Measurements from ENCODE around the gene SLC9A5. TPM values are rescaled to one million over a fixed set of nuclear protein-coding genes. Genes with fewer than 3 reads are reported as not detected.

SLC9A5 gene
- total and polyA plus RNA-seq, 4 donors: 0.05 to 0.25 (median 0.09) TPM; not detected in 1

DNA sequence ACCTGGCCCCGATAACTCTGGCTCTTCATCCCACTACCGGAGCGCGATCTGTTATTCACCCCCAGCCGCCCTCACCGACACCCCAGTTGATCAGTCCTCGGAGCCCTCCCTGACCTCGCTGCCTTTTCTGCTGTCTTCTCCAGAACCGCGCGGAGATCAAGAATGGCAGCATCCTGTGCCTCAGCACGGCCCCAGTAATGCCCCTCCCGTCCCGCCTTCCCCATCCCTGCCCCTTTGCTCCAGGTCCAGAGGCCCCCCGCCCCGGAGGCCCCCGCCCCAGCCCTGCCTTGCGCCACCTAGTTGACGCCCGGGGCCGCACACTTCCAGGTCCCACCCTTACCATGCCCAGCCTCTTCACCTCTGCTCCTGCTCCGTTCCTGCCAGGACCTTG is 49.0 kb upstream of the SLC9A5 start (continued):
- TF ChIP-seq, protein P1, sequence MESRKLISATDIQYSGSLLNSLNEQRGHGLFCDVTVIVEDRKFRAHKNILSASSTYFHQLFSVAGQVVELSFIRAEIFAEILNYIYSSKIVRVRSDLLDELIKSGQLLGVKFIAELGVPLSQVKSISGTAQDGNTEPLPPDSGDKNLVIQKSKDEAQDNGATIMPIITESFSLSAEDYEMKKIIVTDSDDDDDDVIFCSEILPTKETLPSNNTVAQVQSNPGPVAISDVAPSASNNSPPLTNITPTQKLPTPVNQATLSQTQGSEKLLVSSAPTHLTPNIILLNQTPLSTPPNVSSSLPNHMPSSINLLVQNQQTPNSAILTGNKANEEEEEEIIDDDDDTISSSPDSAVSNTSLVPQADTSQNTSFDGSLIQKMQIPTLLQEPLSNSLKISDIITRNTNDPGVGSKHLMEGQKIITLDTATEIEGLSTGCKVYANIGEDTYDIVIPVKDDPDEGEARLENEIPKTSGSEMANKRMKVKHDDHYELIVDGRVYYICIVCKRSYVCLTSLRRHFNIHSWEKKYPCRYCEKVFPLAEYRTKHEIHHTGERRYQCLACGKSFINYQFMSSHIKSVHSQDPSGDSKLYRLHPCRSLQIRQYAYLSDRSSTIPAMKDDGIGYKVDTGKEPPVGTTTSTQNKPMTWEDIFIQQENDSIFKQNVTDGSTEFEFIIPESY (IDR thresholded peaks at IDR 0.05): no peak
- TF ChIP-seq NR2F2 (IDR thresholded peaks at IDR 0.05): no peak
- TF ChIP-seq FOXA1 (IDR thresholded peaks at IDR 0.05): no peak
- TF ChIP-seq TAF1 (conservative IDR thresholded peaks at IDR 0.05): no peak
- TF ChIP-seq, protein P2, sequence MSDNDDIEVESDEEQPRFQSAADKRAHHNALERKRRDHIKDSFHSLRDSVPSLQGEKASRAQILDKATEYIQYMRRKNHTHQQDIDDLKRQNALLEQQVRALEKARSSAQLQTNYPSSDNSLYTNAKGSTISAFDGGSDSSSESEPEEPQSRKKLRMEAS (IDR thresholded peaks at IDR 0.05): no peak

DNA sequence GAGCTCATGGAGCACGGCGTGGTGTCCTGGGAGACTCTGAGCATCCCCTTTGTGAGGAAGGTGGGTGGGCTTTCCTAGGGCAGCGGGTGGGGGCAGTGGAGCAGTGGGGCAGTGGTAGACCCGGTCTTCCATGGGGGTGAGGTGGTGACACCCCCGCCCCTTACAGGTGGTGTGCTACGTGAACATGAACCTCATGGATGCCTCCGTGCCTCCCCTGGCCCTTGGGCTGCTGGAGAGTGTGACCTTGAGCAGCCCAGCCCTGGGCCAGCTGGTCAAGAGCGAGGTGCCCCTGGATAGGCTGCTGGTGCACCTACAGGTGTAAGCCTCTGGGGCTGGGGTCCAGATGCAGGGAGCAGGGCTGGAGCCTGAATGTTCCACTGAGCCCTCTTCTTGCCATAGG is 48.3 kb upstream of the SLC9A5 start:
- Histone ChIP-seq H3K36me3 (ENCODE audit: control insufficient read depth in 4 of 4, insufficient read depth in 3 of 4, low read depth in 1 of 4, low read length in 3 of 4) (peaks cover 15 to 55% (median 21%) of the 10 kb centered on the region in 4 donors), H3K27me3 (ENCODE audit: control insufficient read depth in 4 of 4, insufficient read depth in 4 of 4, low read length in 3 of 4) (no peaks in the 10 kb centered on the region), H3K9ac (ENCODE audit: low read depth in 1 of 2, low read length in 2 of 2) (no peak overlapping the region), H3K27ac (ENCODE audit: low read depth in 1 of 2, low read length in 2 of 2) (no peak overlapping the region), H3K4me3 (ENCODE audit: low read depth in 1 of 3, low read length in 3 of 3) (no peak overlapping the region), H3K9me3 (ENCODE audit: control insufficient read depth in 4 of 4, low read length in 3 of 4) (no peaks in the 10 kb centered on the region), H3K4me1 (ENCODE audit: control insufficient read depth in 4 of 4, insufficient read depth in 4 of 4, low read length in 3 of 4) (peaks cover 0 to 16% (median 6%) of the 10 kb centered on the region in 4 donors)
- 93% methylated on average over 8 of the region's 8 CpGs for WGBS
- no peak for TF ChIP-seq RAD21 (IDR thresholded peaks at IDR 0.05)
- TF ChIP-seq HNF4A (conservative IDR thresholded peaks at IDR 0.05): no peak
- TF ChIP-seq FOXA1 (IDR thresholded peaks at IDR 0.05): no peak
- TF ChIP-seq, protein P3, sequence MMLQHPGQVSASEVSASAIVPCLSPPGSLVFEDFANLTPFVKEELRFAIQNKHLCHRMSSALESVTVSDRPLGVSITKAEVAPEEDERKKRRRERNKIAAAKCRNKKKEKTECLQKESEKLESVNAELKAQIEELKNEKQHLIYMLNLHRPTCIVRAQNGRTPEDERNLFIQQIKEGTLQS (IDR thresholded peaks at IDR 0.05): no peak
- TF ChIP-seq, protein P4, sequence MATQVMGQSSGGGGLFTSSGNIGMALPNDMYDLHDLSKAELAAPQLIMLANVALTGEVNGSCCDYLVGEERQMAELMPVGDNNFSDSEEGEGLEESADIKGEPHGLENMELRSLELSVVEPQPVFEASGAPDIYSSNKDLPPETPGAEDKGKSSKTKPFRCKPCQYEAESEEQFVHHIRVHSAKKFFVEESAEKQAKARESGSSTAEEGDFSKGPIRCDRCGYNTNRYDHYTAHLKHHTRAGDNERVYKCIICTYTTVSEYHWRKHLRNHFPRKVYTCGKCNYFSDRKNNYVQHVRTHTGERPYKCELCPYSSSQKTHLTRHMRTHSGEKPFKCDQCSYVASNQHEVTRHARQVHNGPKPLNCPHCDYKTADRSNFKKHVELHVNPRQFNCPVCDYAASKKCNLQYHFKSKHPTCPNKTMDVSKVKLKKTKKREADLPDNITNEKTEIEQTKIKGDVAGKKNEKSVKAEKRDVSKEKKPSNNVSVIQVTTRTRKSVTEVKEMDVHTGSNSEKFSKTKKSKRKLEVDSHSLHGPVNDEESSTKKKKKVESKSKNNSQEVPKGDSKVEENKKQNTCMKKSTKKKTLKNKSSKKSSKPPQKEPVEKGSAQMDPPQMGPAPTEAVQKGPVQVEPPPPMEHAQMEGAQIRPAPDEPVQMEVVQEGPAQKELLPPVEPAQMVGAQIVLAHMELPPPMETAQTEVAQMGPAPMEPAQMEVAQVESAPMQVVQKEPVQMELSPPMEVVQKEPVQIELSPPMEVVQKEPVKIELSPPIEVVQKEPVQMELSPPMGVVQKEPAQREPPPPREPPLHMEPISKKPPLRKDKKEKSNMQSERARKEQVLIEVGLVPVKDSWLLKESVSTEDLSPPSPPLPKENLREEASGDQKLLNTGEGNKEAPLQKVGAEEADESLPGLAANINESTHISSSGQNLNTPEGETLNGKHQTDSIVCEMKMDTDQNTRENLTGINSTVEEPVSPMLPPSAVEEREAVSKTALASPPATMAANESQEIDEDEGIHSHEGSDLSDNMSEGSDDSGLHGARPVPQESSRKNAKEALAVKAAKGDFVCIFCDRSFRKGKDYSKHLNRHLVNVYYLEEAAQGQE (IDR thresholded peaks at IDR 0.05): no peak
- no peak for TF ChIP-seq FOXA2 (IDR thresholded peaks at IDR 0.05)
- no peak for TF ChIP-seq HNF4G (IDR thresholded peaks at IDR 0.05)
- no peak for TF ChIP-seq SP1 (IDR thresholded peaks at IDR 0.05)
- TF ChIP-seq, protein P5, sequence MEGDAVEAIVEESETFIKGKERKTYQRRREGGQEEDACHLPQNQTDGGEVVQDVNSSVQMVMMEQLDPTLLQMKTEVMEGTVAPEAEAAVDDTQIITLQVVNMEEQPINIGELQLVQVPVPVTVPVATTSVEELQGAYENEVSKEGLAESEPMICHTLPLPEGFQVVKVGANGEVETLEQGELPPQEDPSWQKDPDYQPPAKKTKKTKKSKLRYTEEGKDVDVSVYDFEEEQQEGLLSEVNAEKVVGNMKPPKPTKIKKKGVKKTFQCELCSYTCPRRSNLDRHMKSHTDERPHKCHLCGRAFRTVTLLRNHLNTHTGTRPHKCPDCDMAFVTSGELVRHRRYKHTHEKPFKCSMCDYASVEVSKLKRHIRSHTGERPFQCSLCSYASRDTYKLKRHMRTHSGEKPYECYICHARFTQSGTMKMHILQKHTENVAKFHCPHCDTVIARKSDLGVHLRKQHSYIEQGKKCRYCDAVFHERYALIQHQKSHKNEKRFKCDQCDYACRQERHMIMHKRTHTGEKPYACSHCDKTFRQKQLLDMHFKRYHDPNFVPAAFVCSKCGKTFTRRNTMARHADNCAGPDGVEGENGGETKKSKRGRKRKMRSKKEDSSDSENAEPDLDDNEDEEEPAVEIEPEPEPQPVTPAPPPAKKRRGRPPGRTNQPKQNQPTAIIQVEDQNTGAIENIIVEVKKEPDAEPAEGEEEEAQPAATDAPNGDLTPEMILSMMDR (IDR thresholded peaks at IDR 0.05; ENCODE audit: low read depth, low read length, missing input control): no peak
- no peak for TF ChIP-seq TAF1 (conservative IDR thresholded peaks at IDR 0.05)
- TF ChIP-seq, protein P2 (IDR thresholded peaks at IDR 0.05): no peak
- no peak for TF ChIP-seq NR2F2 (IDR thresholded peaks at IDR 0.05)
- no peak for TF ChIP-seq GABPA (IDR thresholded peaks at IDR 0.05 in 1 of 2, conservative IDR thresholded peaks at IDR 0.05 in 1 of 2)
- no peak for TF ChIP-seq EGR1 (IDR thresholded peaks at IDR 0.05; ENCODE audit: low read depth in 2 of 2)
- TF ChIP-seq RXRA (IDR thresholded peaks at IDR 0.05): no peak
- TF ChIP-seq YY1 (IDR thresholded peaks at IDR 0.05): no peak
- TF ChIP-seq, protein P1 (IDR thresholded peaks at IDR 0.05): no peak
- no peak for TF ChIP-seq JUND (IDR thresholded peaks at IDR 0.05)
- DNase-seq (ENCODE audit: low spot score): no peak
